ENCODE measurements around the gene SLC14A1. TPM values are rescaled to one million over a fixed set of nuclear protein-coding genes. Genes with fewer than 3 reads are reported as not detected.

Gene SLC14A1
- total RNA-seq, 1 donor from 2014 or later, result 0.15 TPM

DNA sequence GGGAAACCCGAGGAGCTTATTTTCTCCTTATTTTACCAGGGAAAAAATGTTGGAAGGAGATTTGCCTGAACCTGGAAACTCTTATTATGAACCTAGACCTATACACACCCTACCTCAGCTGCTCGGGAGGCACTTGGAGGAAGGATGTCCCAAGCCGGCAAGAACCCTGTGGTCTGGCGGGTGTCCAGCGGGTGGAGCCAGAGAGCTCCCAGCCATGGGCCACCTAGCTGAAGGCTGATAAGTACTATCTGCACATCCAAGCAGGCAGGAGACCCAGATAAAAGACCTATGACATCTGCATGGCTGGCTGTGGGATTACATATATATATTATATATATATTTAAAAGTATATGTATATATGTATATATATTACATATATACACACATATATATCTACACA lies 1.1 kb upstream of the SLC14A1 start:
- DNase-seq (ENCODE audit: low read depth), result peak; percentile 63

DNA sequence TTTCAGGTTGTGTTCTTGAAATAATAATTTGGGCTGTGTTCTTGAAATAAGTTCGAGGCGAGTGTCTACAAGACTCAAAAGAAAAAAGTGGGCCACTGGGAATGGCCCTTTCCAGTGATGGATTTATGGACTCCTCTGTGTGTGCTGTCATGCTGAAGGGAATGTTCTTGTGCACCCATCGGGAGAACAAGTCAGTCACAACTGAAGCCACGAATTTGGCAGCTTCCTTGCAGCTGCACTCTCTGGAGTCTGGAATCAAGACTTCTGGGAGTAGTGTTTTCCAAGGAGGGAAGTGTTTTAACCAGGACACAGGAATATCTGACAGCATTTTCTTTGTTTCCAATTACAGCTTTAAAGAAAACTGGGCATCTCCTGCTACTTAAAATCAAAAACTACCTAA lies 620 bp downstream of the SLC14A1 start:
- peak; percentile 37 for DNase-seq (ENCODE audit: low read depth)

DNA sequence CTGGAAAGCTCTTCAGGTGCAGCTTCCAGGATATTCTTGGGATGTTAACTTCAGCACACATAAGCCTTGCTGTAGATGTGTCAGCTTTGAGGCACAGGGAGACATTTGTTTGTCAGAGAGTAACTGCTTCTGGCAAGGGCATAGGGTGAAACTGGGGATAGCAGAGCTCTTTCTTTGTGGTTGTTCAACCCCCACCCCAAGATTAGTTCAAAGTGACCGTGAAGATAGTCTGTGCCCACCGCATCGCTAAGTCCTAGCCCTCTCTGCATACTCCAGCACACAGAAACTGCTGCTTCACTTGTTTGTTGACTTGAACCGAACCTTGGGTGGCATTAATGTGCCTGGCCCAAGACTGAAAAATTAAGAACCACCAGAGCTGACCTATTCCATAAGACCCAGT lies 1.4 kb downstream of the SLC14A1 start:
- no peak for DNase-seq (ENCODE audit: low read depth)

DNA sequence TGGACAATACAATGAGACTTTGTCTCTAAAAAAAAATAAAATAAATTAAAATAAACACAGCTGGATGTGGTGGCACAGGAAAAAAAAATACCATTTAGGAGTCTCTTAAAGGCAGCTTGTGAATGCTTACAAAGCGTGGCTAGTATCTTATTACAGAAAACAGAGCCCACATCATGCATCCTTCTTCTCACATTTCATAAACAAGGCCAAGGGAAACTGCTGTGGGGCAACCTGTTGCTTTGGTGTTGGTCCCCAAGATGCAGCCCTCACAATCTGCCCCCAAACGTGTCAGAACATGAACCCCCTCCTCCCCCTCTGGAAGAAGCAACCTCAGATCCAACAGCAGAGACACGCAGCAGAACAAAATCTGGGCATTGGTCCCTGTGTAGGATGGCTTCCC lies 2.6 kb downstream of the SLC14A1 start:
- DNase-seq (ENCODE audit: low read depth), result no peak

DNA sequence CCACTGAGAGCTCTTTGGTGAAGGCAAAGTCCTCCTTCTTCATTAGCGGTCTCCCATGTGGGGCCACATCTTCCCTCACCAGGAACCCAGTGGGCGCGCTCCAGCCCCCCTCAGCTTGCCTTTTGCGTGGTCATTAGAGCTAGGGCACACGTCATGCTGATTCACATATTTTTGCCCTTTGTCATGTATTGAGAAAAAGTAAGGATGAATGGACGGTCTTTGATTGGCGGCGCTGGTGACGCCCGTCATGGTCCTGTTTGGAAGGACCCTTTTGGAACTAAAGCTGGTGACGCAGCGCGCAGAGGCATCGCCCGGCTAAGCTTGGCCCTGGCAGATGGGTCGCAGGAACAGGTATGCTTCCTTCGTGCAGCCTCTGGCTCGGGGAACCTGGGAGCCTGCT lies 3.1 kb downstream of the SLC14A1 start:
- no peak for DNase-seq (ENCODE audit: low read depth)

DNA sequence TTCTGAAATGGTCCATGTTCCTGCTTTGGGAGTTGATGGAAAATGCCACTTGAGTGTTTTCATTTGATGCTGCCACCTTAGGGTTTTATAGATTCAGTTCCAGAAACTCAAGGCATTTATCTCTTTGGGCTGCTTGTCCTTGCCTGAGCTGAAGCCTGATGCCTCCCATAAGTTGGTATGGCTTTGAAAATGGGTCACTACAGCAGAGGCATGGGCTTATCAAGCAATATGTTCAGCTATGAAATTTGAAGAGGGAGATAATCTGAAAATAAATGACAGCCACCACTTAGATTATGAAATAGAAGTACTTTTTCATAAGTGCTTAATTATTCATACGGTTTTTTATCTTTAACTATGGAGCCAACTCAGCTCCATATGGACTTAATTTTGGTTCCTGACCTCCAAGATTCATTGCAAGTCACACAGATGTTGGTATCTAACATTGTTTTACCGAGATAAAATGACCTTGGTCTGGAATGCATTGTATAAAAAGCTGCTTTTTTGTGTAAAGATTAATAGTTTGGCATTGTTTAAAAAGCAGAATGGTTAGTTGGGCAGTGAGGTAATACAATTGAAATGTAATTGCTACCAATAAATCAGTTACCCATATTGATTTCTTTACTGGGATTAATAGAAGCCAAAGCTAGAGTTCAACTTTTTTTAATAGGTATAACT lies 4.5 kb downstream of the SLC14A1 start:
- DNase-seq (ENCODE audit: low read depth), result no peak

DNA sequence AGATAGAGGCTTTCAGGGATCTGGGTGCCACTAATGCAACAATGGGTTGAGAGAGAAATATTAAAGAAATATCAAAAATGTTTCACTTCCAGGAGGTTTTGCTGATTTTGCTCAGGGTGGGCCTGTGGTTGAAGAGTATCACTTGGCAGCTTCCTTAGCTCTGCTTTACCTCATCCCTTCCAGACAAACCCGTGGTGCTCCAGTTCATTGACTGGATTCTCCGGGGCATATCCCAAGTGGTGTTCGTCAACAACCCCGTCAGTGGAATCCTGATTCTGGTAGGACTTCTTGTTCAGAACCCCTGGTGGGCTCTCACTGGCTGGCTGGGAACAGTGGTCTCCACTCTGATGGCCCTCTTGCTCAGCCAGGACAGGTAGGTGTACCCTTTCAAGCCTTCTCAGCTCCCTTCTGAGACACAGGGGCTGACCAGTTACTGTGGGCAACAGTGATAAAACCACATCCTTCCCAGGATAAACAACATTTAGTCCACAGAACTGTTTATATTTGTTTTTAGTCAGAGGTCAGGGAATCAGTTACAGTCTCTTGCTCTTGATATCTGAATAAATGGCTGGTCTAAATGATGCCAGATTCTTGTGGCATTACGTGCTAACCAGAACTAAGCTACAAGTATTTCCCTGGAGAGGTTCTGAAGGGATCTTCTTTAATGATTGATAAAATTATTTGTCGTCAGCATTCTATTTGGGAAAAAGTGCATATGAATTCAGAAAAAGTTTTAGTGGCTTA lies 7.0 kb downstream of the SLC14A1 start:
- peak; percentile 99 for DNase-seq (ENCODE audit: low read depth)

DNA sequence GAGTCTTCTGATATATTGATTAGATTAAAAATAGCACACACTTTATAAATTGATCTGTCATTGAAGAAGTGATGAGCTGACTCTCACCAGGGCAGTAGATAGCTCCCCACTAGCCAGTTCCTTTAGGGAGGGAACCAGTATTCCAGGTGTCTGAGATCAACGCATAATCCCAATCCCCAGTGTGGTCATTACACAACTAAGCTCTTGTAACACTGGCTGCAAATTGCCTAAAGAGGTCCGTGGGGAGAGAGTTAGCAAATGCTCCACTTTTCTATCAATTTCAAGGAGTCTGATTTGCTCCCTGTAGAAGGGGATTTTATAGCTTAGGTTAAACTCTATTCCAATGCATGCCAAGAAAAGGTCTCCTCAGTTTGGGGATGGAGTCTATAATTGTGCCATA lies 7.7 kb downstream of the SLC14A1 start:
- DNase-seq (ENCODE audit: low read depth), result no peak

DNA sequence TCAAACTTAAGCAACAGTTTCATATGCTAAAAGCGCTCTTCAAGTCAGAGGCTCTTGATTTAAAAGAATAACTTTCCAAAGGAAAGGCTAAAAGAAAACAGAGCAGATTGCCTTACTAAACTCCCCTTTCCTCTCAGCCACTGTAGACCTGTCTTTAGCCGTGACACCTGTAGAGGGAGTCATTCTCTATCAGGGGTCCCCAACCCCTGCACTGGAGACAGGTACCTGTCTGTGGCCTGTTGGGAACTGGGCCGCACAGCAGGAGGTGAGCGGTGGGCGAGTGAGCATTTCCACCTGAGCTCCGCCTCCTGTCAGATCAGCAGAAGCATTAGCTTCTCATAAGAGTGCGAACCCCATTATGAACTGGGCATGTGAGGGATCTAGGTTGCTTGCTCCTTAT lies 9.6 kb downstream of the SLC14A1 start:
- no peak for DNase-seq (ENCODE audit: low read depth)

DNA sequence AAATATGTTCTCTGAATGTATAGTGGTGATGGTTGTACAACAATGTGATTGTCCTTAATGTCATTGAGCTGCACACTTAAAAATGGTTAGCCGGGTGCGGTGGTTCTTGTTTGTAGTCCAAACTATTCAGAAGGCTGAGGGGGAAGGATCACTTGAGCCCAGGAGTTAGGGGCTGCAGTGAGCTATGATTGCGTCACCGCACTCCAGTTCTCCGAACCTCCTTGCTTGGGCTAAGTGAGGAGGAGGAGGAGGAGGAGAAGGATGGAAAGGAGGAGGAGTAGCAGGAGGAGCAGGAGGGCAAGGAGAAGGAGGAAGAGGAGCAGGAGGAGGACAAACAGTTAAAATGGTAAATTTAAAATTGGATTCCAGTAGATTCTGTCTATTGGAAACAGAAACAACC lies 10.5 kb downstream of the SLC14A1 start:
- no peak for DNase-seq (ENCODE audit: low read depth)

DNA sequence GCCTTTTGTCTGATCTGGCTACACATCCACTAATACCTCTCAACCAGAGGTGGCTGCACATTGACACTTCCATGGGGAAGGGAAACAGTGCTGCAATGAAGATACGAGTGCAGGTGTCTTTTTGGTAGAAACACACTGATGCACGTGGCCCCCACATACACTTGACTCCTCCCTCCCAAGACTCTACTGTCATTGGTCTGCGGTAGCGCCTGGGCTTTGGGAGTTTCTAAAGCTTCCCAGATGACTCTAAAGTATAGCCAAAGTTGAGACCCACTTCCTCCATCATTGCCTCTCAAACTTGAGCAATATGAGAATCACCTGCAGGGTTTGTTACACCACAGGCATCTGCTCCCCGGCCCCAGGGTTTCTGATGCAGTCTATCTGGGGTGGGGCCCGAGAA lies 11.0 kb downstream of the SLC14A1 start:
- DNase-seq (ENCODE audit: low read depth), result no peak

DNA sequence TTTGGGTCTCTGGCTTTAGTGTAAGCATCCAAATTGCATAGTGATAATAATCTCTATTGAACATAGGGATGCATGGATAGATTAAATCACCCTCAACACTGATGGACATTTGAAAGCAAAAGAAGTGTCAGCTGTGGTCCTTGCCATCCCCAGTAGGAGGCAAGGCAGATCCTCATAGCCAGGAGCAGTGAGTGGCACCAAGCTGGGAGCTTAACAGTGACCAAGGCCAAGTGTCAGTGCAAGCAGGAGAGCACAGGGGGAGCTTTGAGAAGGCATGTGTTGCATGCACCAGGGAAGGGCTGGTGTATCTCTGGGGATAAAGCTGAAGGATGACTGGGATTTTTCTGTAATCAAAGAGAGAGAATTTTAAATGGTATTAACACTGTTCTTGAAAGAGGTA lies 14.7 kb downstream of the SLC14A1 start:
- DNase-seq (ENCODE audit: low read depth), result no peak

DNA sequence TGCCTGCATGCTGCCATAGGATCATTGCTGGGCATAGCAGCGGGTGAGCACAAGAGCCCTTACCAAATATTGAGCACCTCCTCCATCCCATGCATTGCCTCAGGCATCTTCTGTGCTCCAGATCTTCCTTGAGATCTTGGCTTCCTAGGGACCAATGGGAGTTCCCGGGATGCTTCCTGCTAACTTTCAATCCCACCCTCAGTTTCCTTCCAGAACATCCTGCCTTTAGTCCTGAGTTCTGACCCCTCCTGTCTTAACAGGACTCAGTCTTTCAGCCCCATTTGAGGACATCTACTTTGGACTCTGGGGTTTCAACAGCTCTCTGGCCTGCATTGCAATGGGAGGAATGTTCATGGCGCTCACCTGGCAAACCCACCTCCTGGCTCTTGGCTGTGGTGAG lies 15.3 kb downstream of the SLC14A1 start:
- DNase-seq (ENCODE audit: low read depth), result no peak

DNA sequence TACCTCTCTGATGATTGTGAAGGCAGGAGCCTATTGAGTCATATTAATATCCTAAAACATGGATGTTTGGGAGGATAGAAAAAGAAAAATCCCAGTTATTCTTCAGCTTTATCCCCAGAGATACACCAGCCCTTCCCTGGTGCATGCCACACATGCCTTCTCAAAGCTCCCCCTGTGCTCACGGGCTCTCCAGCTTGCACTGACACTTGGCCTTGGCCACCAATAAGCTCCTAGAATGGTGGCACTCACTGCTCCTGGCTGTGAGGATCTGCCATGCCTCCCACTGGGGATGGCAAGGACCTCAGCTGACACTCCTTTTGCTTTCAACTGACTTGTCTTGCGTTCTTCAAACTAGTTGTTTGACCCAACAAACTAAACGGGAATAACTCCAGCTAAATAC lies 15.9 kb downstream of the SLC14A1 start:
- no peak for DNase-seq (ENCODE audit: low read depth)

DNA sequence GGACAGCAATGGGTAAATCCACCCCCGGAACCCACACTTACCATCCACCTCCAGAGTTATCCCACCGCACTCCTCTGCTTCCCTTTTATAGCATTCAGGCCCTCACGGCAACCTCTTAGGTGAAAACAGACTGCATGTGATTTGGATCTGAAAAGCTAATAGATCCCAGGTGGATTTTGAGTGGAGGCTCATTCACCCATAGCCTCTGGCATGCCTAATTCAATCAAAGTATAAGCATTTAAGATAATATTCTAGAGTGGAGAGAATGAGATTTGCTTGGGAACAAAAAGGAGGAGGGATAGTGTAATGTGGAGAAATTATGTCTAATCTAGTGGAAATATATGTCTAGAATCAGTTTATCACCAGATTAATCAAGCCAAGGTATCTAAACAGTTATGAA lies 17.1 kb downstream of the SLC14A1 start:
- no peak for DNase-seq (ENCODE audit: low read depth)

DNA sequence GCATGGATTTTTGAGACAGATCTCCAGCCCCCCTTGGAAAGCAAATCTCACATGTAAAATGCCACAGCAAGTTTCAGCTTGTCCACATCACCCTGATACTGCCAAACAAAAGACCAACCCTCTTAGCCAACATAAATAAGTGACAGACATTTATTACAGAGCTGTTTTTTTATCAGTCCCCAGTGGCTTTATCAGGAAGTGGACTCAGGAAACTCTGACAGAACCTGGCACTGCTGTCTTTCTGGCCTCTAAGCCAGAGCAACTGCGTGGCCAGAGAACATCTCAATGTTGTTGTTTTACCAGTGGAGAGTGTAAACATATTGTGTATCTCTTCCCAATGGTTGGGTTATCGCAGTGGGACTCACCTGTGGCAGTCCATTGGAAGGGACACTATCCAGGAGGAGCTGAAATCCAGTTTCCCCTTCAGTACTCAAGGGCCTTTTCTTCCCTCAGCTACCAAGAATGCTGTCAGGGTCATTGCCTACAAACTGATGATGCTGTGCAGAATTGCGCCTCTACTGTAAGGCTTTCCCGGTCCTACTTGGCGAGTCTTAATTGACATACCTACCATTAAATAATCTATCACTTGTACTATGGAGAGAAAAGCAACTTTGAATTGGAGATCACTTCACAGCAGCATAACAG lies 22.0 kb downstream of the SLC14A1 start:
- DNase-seq (ENCODE audit: low read depth), result no peak

DNA sequence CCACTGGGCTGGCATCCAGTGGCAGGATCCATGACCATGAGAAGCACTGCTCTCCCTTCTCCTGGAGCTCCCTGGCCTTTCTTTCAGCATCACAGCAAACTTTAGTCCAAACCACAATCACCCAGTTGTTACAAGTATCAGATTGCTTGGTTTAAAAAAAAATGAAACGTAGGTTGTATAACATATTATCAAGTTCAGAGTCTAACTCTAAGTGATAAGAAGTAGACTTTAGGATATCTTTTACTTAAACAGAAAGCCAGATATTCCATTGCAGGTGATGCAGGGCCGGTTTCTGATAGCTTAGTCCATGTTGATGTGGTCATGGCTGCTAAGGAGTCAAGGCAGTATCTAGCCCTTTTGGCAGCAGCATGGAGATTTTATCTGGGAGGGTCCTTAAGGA lies 24.5 kb downstream of the SLC14A1 start:
- DNase-seq (ENCODE audit: low read depth), result no peak

DNA sequence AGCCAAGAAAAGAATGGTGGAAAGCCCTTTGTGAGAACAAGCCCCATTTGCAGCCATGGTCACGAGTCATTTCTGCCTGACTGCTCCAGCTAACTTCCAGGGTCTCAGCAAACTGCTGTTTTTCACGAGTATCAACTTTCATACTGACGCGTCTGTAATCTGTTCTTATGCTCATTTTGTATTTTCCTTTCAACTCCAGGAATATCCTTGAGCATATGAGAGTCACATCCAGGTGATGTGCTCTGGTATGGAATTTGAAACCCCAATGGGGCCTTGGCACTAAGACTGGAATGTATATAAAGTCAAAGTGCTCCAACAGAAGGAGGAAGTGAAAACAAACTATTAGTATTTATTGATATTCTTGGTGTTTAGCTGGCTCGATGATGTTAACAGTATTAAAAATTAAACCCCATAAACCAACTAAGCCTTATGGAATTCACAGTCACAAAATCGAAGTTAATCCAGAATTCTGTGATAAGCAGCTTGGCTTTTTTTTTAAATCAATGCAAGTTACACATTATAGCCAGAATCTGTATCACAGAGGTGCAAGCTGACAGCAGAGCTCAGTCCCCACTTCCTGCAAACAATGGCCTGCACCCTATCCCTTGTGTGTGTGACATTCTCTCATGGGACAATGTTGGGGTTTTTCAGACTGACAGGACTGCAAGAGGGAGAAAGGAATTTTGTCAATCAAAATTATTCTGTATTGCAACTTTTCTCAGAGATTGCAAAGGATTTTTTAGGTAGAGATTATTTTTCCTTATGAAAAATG lies 26.1 kb downstream of the SLC14A1 start:
- DNase-seq (ENCODE audit: low read depth), result peak; percentile 28

DNA sequence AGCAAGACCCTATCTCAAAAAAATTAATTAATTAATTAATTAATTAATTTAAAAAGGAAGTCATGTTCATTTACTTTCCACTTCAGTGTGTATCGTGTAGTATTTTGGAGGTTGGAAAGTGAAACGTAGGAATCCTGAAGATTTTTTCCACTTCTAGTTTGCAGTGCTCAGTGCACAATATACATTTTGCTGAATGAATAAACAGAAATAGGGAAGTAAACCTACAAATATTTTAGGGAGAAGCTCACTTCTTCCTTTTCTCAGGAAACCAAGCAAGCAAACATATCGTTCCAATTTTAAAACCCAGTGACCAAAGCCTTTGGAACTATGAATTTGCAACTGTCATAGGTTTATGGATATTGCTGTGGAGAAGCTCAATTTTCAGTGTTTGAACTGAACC lies 27.8 kb downstream of the SLC14A1 start:
- no peak for DNase-seq (ENCODE audit: low read depth)

DNA sequence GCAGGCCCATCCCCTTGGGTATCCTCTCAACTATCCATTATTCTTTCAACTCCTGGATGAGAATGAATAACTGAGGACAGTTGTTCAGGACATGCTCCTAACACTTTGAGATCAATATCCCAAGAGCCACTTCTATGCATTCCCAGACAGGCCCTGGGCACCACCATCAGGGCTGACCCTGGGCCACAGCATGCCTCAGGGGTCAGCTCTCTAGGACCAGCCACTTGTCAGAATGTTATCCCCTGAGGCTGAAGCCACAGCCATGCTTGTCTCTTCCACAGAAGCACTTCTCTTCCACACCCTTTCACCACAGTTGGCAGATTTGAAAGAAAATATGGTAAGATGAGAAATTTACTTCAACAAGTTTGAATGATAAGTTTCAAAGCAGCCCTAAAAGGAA lies 28.7 kb downstream of the SLC14A1 start:
- no peak for DNase-seq (ENCODE audit: low read depth)

DNA sequence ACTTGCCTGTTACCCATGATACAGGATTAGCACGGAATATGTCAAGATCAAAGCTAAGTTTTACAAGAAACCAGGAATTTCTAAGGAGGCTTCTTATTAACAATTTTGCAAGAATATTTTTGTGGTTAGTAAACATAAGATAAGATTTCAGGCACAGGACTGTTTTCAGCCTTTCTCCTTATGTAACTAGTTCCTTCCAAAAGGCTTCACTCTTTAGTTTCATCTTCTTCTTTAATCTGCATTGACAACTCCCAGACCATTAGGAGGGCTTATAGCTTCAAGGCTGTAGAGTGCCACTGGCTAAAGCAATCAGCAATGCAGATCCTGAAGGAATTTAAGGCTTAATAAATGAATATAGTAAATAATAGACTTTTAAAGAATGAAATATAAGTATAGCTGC lies 29.3 kb downstream of the SLC14A1 start:
- DNase-seq (ENCODE audit: low read depth), result no peak

DNA sequence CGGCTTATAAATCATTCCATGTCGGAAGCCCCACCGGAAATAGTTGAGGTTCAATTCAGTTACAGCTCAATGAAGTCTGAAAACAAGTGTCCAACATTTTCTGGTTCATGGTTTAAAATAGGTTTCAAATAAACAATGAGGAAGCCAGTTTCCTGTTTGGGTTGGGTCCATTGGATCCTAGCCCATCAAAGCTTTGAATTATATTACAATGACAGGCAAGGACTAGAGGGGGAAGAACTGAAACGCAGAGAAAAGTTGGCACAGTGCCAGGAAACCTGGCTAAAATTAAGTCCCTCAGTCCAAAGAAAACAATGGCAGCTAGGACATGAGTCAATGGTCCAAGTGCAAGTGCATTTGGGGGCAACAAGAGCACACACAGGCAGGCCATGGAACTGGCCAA lies 32.0 kb downstream of the SLC14A1 start:
- peak; percentile 92 for DNase-seq (ENCODE audit: low read depth)

DNA sequence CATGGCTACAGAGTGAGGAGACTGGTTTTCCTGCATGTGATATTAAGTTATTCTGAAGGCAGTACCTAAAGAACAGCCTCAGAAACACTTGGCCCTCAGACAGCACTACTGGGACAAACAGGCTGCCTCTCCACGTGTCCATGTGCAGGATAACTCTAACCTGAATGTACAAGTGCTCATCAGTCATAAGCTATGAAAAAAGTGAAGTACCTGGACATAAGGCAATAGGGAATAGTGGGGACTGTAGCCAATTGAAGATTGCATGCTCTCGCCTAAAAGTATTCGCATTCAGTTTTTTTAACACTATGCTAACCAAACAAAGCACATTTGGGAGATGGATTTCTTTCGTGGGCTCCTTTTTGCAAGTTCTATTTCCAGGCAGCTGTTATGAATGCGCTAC lies 33.0 kb downstream of the SLC14A1 start:
- DNase-seq (ENCODE audit: low read depth), result no peak
